Endothelial cell of umbilical vein (primary cell): ENCODE results near the gene PSMG2. TPM values are rescaled to one million over a fixed set of nuclear protein-coding genes. Genes with fewer than 3 reads are reported as not detected.

ENCODE experiments used
- BruUV-seq: library from RNA; stranded (reverse); fragments of 400-500 nt; replicated peaks from 2 replicates; lab custom pipeline; 2021; lab: Mats Ljungman, UMichigan
- CTCF ChIA-PET: fragments of 300-600, 350-600 bp; sonication (Branson Sonifier 250); formaldehyde crosslinking; loops from one replicate; lab custom pipeline; 2021; ENCODE audit warnings: antibody characterized with exemption, inconsistent platforms; lab: Charles Lee
- POLR2A ChIA-PET: fragments of 300-600, 350-600 bp; sonication (Branson Sonifier 250); formaldehyde crosslinking; loops from one replicate; lab custom pipeline; 2021; ENCODE audit warnings: antibody characterized with exemption, inconsistent platforms; lab: Charles Lee
- DNase-seq: peaks from one replicate; pipeline ENCODE4 v3.0.0-alpha.2; 2011; ENCODE audit warnings: low read depth, low spot score
- FAIRE-seq: peaks from 2 replicates; lab custom pipeline; 2011; peaks lifted over from hg19 to GRCh38; lab: Jason Lieb, UNC
- H2AFZ ChIP-seq: 2 replicates; pipeline ENCODE4 v1.6.0; 2012; ENCODE audit warnings: low read depth, low read length, control low read depth, inconsistent platforms
- H3K27ac ChIP-seq: 2 replicates; pipeline ENCODE4 v1.5.1; 2011; ENCODE audit warnings: low read depth, mild to moderate bottlenecking, control low read depth, low read length, moderate library complexity; ENCODE audit not compliant: insufficient read depth
- H3K27me3 ChIP-seq, 2 experiments: 2 replicates each; pipeline versions ENCODE4 v1.6.0 to v1.6.1; 2011; ENCODE audit warnings: low read length in 2 of 2, mixed read lengths in 1 of 2; ENCODE audit not compliant: control insufficient read depth in 2 of 2, insufficient read depth in 2 of 2
- H3K36me3 ChIP-seq, 2 experiments: 2 replicates in 1 of 2; 3 replicates in 1 of 2; pipeline ENCODE4 v1.5.1; 2011; ENCODE audit warnings: low read length in 2 of 2, mild to moderate bottlenecking in 1 of 2, moderate library complexity in 1 of 2; ENCODE audit not compliant: control insufficient read depth in 2 of 2, insufficient read depth in 2 of 2; ENCODE audit errors: extremely low read depth in 1 of 2
- H3K4me1 ChIP-seq: 3 replicates; pipeline ENCODE4 v1.5.1; 2011; ENCODE audit warnings: mild to moderate bottlenecking, low read length; ENCODE audit not compliant: control insufficient read depth, insufficient read depth; ENCODE audit errors: extremely low read depth
- H3K4me2 ChIP-seq: 2 replicates; pipeline ENCODE4 v1.6.1; 2011; ENCODE audit warnings: low read length, control low read depth, mixed read lengths; ENCODE audit not compliant: insufficient read depth
- H3K4me3 ChIP-seq, 3 experiments: fragments of 200-600 bp in 1 of 3; sonication (generic), shearing (Covaris generic) in 1 of 3; replicated peaks in 1 of 3; 2 replicates each; pipeline ENCODE4 v1.5.1; 2011 to 2016; ENCODE audit warnings: control low read depth in 3 of 3, low read length in 3 of 3, mild to moderate bottlenecking in 2 of 3, inconsistent platforms in 1 of 3, low read depth in 1 of 3, moderate library complexity in 1 of 3; ENCODE audit not compliant: insufficient read depth in 1 of 3
- H3K79me2 ChIP-seq: 2 replicates; pipeline ENCODE4 v1.6.0; 2012; ENCODE audit warnings: low read length, inconsistent platforms; ENCODE audit not compliant: control insufficient read depth, insufficient read depth
- H3K9ac ChIP-seq: replicated peaks from 2 replicates; pipeline ENCODE3; 2011; ENCODE audit warnings: low read length, control low read depth; ENCODE audit not compliant: insufficient read depth; ENCODE audit errors: extremely low read depth
- H3K9me1 ChIP-seq: replicated peaks from 3 replicates; pipeline ENCODE4 v1.6.0; 2011; ENCODE audit warnings: mild to moderate bottlenecking, low read length; ENCODE audit not compliant: control insufficient read depth, insufficient read depth; ENCODE audit errors: extremely low read depth
- H3K9me3 ChIP-seq: replicated peaks from 2 replicates; pipeline ENCODE4 v1.5.1; 2012; ENCODE audit warnings: low read length, inconsistent platforms; ENCODE audit not compliant: control insufficient read depth, insufficient read depth
- H4K20me1 ChIP-seq: replicated peaks from 2 replicates; pipeline ENCODE3; 2011; ENCODE audit warnings: mild to moderate bottlenecking, low read length; ENCODE audit not compliant: control insufficient read depth, insufficient read depth; ENCODE audit errors: extremely low read depth
- EZH2 ChIP-seq: IDR thresholded peaks from 2 replicates; pipeline ENCODE4 v1.6.1; 2012; ENCODE audit warnings: borderline replicate concordance, low read depth, mild to moderate bottlenecking, moderate library complexity, low read length, inconsistent platforms; ENCODE audit not compliant: severe bottlenecking
- FOS ChIP-seq: IDR thresholded peaks from 2 replicates; pipeline ENCODE4 v1.6.1; 2011; ENCODE audit warnings: mild to moderate bottlenecking, low read length, moderate library complexity, borderline replicate concordance; ENCODE audit not compliant: insufficient read depth
- GATA2 ChIP-seq: IDR thresholded peaks from 2 replicates; pipeline ENCODE4 v1.7.0; 2011; ENCODE audit warnings: low read depth, mild to moderate bottlenecking, moderate library complexity, mixed read lengths, low read length; ENCODE audit not compliant: insufficient read length, insufficient read depth
- JUN ChIP-seq: IDR thresholded peaks from 2 replicates; pipeline ENCODE4 v1.6.1; 2011; ENCODE audit warnings: borderline replicate concordance, low read depth; ENCODE audit not compliant: insufficient read length, insufficient read depth
- MYC ChIP-seq: IDR thresholded peaks from one replicate; pipeline ENCODE4 v1.6.1; 2011; ENCODE audit warnings: mild to moderate bottlenecking, low read depth, low read length
- POLR2A ChIP-seq: IDR thresholded peaks from 2 replicates; pipeline ENCODE4 v1.6.1; 2012; ENCODE audit warnings: low read depth, mild to moderate bottlenecking, control low read depth, low read length
- POLR2AphosphoS5 ChIP-seq: IDR thresholded peaks from 2 replicates; pipeline ENCODE4 v1.6.1; 2012; ENCODE audit warnings: low read depth, mild to moderate bottlenecking, control low read depth, low read length, moderate library complexity; ENCODE audit not compliant: insufficient read depth
- dilution Hi-C: fragments of 300-500 bp; cut with MboI; formaldehyde crosslinking; loops from one replicate; pipeline ENCODE4 v1.15.0; 2019; ENCODE audit warnings: low sequenced_read_pairs; ENCODE audit not compliant: extremely low pct_ligation_motif_present
- intact Hi-C: fragments of 100-400 bp; cut with micrococcal nuclease; formaldehyde crosslinking; loops from one replicate; pipeline ENCODE4 v1.10.0; 2022
- polyA plus RNA-seq, 4 experiments: library from polyadenylated mRNA; depleted of rRNA in 3 of 4; stranded (reverse) in 3 of 4; unstranded in 1 of 4; fragments of >200 nt; gene quantifications; 2 replicates each; pipeline versions ENCODE4 v1.2.1 to v1.2.3, GENCODE V29; 2011 to 2012; ENCODE audit warnings: missing spikeins in 1 of 4
- total RNA-seq: library from RNA; stranded (reverse); gene quantifications from 2 replicates; pipeline ENCODE4 v1.2.3, GENCODE V29; 2021
- TF ChIP-seq, protein P1 (sequence below), 2 donors: IDR thresholded peaks; 1 replicate in 1 of 2; 2 replicates in 1 of 2; pipeline ENCODE4 v1.5.1; 2011; ENCODE audit warnings: low read length in 2 of 2, mild to moderate bottlenecking in 2 of 2, moderate library complexity in 2 of 2, control low read depth in 1 of 2, inconsistent platforms in 1 of 2, low read depth in 1 of 2; ENCODE audit not compliant: insufficient read depth in 1 of 2; ENCODE audit errors: extremely low read depth in 1 of 2
- TF ChIP-seq, protein P2 (sequence below): IDR thresholded peaks from 2 replicates; pipeline ENCODE4 v1.6.1; 2011; ENCODE audit not compliant: insufficient read depth, insufficient read length

The PSMG2 gene
- total and polyA plus RNA-seq, 2 donors (not counting 3 experiments of a cell fraction or from before 2014, with no cell fraction given), result 42.0 to 71.0 TPM

- H3K9ac ChIP-seq, result no peak overlapping the region
- H3K9me3 ChIP-seq, result no peaks in the 10 kb centered on the region
- H3K36me3 ChIP-seq, result peaks cover 0 to 3% of the 10 kb centered on the region in 2 experiments
- no TSS peak for BruUV-seq
- no peaks in the 10 kb centered on the region for H3K9me1 ChIP-seq
- no peaks in the 10 kb centered on the region for H3K27me3 ChIP-seq
- ChIA-PET CTCF (no interaction called here), POLR2A (no interaction called here)
- intact Hi-C loops, result no loop called here
- peaks cover 31% of the 10 kb centered on the region for H3K79me2 ChIP-seq
- FAIRE-seq (no peak), DNase-seq (no peak)
- no peak overlapping the region for H3K27ac ChIP-seq
- H3K4me3 ChIP-seq, result no peak overlapping the region
- no peak overlapping the region for H2AFZ ChIP-seq
- H4K20me1 ChIP-seq, result no peaks in the 10 kb centered on the region
- peaks cover 19% of the 10 kb centered on the region for H3K4me1 ChIP-seq
- H3K4me2 ChIP-seq, result no peak overlapping the region
- dilution Hi-C loops, result no loop called here
- TF ChIP-seq POLR2AphosphoS5 (no peak), FOS (no peak), POLR2A (no peak), GATA2 (no peak), JUN (no peak), MYC (no peak), EZH2 (no peak)
- TF ChIP-seq, protein P1, sequence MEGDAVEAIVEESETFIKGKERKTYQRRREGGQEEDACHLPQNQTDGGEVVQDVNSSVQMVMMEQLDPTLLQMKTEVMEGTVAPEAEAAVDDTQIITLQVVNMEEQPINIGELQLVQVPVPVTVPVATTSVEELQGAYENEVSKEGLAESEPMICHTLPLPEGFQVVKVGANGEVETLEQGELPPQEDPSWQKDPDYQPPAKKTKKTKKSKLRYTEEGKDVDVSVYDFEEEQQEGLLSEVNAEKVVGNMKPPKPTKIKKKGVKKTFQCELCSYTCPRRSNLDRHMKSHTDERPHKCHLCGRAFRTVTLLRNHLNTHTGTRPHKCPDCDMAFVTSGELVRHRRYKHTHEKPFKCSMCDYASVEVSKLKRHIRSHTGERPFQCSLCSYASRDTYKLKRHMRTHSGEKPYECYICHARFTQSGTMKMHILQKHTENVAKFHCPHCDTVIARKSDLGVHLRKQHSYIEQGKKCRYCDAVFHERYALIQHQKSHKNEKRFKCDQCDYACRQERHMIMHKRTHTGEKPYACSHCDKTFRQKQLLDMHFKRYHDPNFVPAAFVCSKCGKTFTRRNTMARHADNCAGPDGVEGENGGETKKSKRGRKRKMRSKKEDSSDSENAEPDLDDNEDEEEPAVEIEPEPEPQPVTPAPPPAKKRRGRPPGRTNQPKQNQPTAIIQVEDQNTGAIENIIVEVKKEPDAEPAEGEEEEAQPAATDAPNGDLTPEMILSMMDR (IDR thresholded peaks at IDR 0.05; ENCODE audit: extremely low read depth in 1 of 2, insufficient read depth in 1 of 2, low read depth in 1 of 2, low read length in 2 of 2), result no peak
- TF ChIP-seq, protein P2, sequence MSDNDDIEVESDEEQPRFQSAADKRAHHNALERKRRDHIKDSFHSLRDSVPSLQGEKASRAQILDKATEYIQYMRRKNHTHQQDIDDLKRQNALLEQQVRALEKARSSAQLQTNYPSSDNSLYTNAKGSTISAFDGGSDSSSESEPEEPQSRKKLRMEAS, result no peak
Measured at GRCh38 chr18:12699747-12700146, 3.1 kb upstream of the PSMG2 start.
